Hepatocyte (in vitro differentiated cells): Measurements from ENCODE around the gene CPSF3. TPM values are rescaled to one million over a fixed set of nuclear protein-coding genes. Genes with fewer than 3 reads are reported as not detected.

Source experiments
- DNase-seq: peaks from one replicate; pipeline ENCODE4 v3.0.0-alpha.2; 2016; ENCODE audit warnings: low spot score
- H2AFZ ChIP-seq: fragments of 200-600 bp; sonication (generic); 2 replicates; pipeline ENCODE4 v1.6.0; 2016; ENCODE audit warnings: antibody characterized with exemption, mild to moderate bottlenecking
- H3K27ac ChIP-seq: fragments of 200-600 bp; sonication (generic); 2 replicates; pipeline ENCODE4 v1.5.1; 2016; ENCODE audit warnings: mild to moderate bottlenecking
- H3K27me3 ChIP-seq: fragments of 200-600 bp; sonication (generic); 2 replicates; pipeline ENCODE4 v1.6.1; 2016
- H3K36me3 ChIP-seq: fragments of 200-600 bp; sonication (generic); replicated peaks from 2 replicates; pipeline ENCODE4 v1.5.1; 2016; ENCODE audit warnings: low read depth; ENCODE audit not compliant: insufficient read depth
- H3K4me1 ChIP-seq: fragments of 200-600 bp; sonication (generic); 2 replicates; pipeline ENCODE4 v1.5.1; 2016; ENCODE audit warnings: mild to moderate bottlenecking, moderate library complexity; ENCODE audit not compliant: insufficient read depth
- H3K4me2 ChIP-seq: fragments of 200-600 bp; sonication (generic); 2 replicates; pipeline ENCODE4 v1.6.0; 2016
- H3K4me3 ChIP-seq: fragments of 200-600 bp; sonication (generic); 2 replicates; pipeline ENCODE4 v1.5.1; 2016; ENCODE audit warnings: mild to moderate bottlenecking
- H3K79me2 ChIP-seq: fragments of 200-600 bp; sonication (generic); 2 replicates; pipeline ENCODE4 v1.6.0; 2017; ENCODE audit warnings: mild to moderate bottlenecking
- H3K9me2 ChIP-seq: fragments of 200-600 bp; sonication (generic); replicated peaks from 2 replicates; pipeline ENCODE4 v1.6.0; 2017; ENCODE audit warnings: mild to moderate bottlenecking; ENCODE audit not compliant: insufficient read depth
- H3K9me3 ChIP-seq: fragments of 200-600 bp; sonication (generic); 2 replicates; pipeline ENCODE4 v1.5.1; 2016; ENCODE audit warnings: low read depth, mild to moderate bottlenecking
- H4K20me1 ChIP-seq: fragments of 200-600 bp; sonication (generic); 2 replicates; pipeline ENCODE4 v1.6.0; 2016; ENCODE audit warnings: mild to moderate bottlenecking; ENCODE audit not compliant: insufficient read depth, poor library complexity, severe bottlenecking
- EZH2 ChIP-seq: fragments of 200-600 bp; sonication (generic); IDR thresholded peaks from 2 replicates; pipeline ENCODE4 v1.6.1; 2016; ENCODE audit warnings: antibody characterized with exemption, mild to moderate bottlenecking, borderline replicate concordance
- EZH2phosphoT487 ChIP-seq: fragments of 200-600 bp; sonication (generic); IDR thresholded peaks from one replicate; pipeline ENCODE4 v1.6.1; 2018; ENCODE audit warnings: antibody characterized with exemption, mild to moderate bottlenecking, low read depth, moderate library complexity; ENCODE audit not compliant: unreplicated experiment, severe bottlenecking
- WGBS: methylation state at CpG from one replicate; pipeline ENCODE4 v1.1.6; 2016; ENCODE audit warnings: low lambda C conversion rate; ENCODE audit errors: missing lambda C conversion rate; 5-methylcytosine and 5-hydroxymethylcytosine counted together
- polyA plus RNA-seq: library from polyadenylated mRNA; unstranded; fragments of >200 nt; fragmentation: Nextera tagmentation; extraction: Ambion mirVana; gene quantifications from 2 replicates; pipeline ENCODE4 v1.2.1, GENCODE V29; 2016
- total RNA-seq: library from RNA; depleted of rRNA; stranded (reverse); fragments of >200 nt; gene quantifications from 2 replicates; pipeline ENCODE4 v1.2.3, GENCODE V29; 2014
- TF ChIP-seq, protein P1 (sequence below): fragments of 200-600 bp; sonication (generic); IDR thresholded peaks from 2 replicates; pipeline ENCODE4 v1.5.1; 2016; ENCODE audit warnings: antibody characterized with exemption, mild to moderate bottlenecking; ENCODE audit not compliant: poor library complexity

CPSF3 gene
- total and polyA plus RNA-seq, 2 experiments from 2014 or later: 23.9 to 38.7 TPM

DNA sequence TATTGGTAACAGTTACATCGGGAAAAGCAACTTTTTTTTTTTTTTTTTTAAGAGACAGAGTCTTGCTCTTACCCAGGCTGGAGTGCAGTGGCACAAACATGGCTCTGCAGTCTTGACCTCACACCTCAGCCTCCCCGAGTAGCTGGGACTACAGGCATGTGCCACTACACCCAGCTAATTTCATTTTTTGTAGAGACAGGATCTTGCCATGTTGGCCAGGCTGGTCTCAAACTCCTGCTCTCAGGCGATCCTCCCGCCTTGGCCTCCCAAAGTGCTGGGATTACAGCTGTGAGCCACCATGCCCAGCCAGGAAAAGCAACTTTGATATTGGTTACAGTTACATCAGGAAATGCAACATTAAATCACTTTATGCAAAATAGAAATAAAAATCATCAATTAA lies 4.7 kb upstream of the CPSF3 start:
- no peak for DNase-seq
- Histone ChIP-seq H3K4me3 (no peak overlapping the region), H3K36me3 (no peaks in the 10 kb centered on the region), H3K79me2 (peaks cover 53% of the 10 kb centered on the region), H3K4me2 (no peak overlapping the region), H3K27me3 (no peaks in the 10 kb centered on the region), H3K9me2 (no peaks in the 10 kb centered on the region), H3K27ac (no peak overlapping the region), H3K9me3 (no peaks in the 10 kb centered on the region), H3K4me1 (peaks cover 10% of the 10 kb centered on the region), H4K20me1 (no peaks in the 10 kb centered on the region), H2AFZ (no peak overlapping the region)
- TF ChIP-seq EZH2phosphoT487 (no peak), EZH2 (no peak)
- TF ChIP-seq, protein P1, sequence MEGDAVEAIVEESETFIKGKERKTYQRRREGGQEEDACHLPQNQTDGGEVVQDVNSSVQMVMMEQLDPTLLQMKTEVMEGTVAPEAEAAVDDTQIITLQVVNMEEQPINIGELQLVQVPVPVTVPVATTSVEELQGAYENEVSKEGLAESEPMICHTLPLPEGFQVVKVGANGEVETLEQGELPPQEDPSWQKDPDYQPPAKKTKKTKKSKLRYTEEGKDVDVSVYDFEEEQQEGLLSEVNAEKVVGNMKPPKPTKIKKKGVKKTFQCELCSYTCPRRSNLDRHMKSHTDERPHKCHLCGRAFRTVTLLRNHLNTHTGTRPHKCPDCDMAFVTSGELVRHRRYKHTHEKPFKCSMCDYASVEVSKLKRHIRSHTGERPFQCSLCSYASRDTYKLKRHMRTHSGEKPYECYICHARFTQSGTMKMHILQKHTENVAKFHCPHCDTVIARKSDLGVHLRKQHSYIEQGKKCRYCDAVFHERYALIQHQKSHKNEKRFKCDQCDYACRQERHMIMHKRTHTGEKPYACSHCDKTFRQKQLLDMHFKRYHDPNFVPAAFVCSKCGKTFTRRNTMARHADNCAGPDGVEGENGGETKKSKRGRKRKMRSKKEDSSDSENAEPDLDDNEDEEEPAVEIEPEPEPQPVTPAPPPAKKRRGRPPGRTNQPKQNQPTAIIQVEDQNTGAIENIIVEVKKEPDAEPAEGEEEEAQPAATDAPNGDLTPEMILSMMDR: no peak
- WGBS: 95% methylated on average over 4 of the region's 4 CpGs

DNA sequence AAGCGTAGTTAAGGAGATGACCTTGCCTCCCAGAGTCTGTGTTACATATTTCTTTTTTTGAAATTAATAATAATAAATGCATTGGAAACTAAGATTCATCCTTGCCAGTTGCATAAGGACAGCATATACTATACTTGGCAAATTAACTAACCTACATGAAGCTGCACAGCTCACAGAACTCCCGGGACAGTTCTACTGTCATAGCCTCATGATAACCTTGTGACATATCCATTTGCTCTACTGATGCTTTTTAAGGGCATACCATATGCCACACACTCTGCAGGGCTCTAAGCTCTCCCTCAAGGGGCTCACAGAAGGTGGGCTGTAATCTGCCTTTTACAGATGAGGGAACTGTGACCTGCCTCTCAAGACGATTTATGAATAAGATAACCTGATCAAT lies 3.9 kb upstream of the CPSF3 start:
- no peaks in the 10 kb centered on the region for H3K36me3 ChIP-seq
- H3K4me1 ChIP-seq: peaks cover 14% of the 10 kb centered on the region
- H3K27me3 ChIP-seq: no peaks in the 10 kb centered on the region
- no peak for DNase-seq
- H3K4me2 ChIP-seq: no peak overlapping the region
- TF ChIP-seq EZH2 (no peak), EZH2phosphoT487 (no peak)
- TF ChIP-seq, protein P1: no peak
- no peak overlapping the region for H2AFZ ChIP-seq
- no peaks in the 10 kb centered on the region for H3K9me2 ChIP-seq
- H3K79me2 ChIP-seq: peaks cover 58% of the 10 kb centered on the region
- H3K9me3 ChIP-seq: no peaks in the 10 kb centered on the region
- WGBS: 91% methylated on average over 3 of the region's 3 CpGs
- H3K27ac ChIP-seq: no peak overlapping the region
- no peaks in the 10 kb centered on the region for H4K20me1 ChIP-seq
- no peak overlapping the region for H3K4me3 ChIP-seq

DNA sequence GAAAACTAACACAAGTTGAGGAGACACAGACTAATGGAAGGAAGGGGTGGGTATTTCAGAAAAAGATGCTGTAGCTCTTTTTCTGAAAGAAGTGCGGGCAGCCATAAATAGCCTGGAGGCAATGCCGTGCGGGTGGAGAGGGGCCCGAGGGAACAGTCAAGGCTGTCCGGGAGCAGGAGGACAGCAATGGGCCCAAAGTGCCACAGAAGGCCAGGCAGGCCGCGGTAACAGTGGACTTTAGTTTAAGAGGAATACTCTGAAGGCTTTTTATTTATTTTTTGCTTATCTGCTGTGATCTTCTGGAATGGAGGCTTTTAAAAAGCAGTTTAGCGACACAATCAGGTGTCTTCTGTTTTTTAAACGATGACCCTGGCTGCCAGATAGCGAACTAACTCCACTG lies 3.0 kb upstream of the CPSF3 start:
- TF ChIP-seq EZH2 (no peak), EZH2phosphoT487 (no peak)
- TF ChIP-seq, protein P1: no peak
- DNase-seq: no peak
- WGBS: 81% methylated on average over 10 of the region's 10 CpGs
- peaks cover 68% of the 10 kb centered on the region for H3K79me2 ChIP-seq
- H3K4me3 ChIP-seq: no peak overlapping the region
- H3K4me2 ChIP-seq: no peak overlapping the region
- H2AFZ ChIP-seq: no peak overlapping the region
- H3K27ac ChIP-seq: no peak overlapping the region
- H3K36me3 ChIP-seq: no peaks in the 10 kb centered on the region
- H3K27me3 ChIP-seq: no peaks in the 10 kb centered on the region
- H3K9me3 ChIP-seq: no peaks in the 10 kb centered on the region
- peaks cover 20% of the 10 kb centered on the region for H3K4me1 ChIP-seq
- H3K9me2 ChIP-seq: no peaks in the 10 kb centered on the region
- no peaks in the 10 kb centered on the region for H4K20me1 ChIP-seq
